T-helper 2 cell (primary cell): ENCODE measurements around the gene SOX12.

Experiments used
- DNase-seq, 5 experiments: peaks; one replicate each; pipeline versions ENCODE4 v3.0.0 to v3.0.0-alpha.2; 2012 to 2022

SOX12 gene

DNA sequence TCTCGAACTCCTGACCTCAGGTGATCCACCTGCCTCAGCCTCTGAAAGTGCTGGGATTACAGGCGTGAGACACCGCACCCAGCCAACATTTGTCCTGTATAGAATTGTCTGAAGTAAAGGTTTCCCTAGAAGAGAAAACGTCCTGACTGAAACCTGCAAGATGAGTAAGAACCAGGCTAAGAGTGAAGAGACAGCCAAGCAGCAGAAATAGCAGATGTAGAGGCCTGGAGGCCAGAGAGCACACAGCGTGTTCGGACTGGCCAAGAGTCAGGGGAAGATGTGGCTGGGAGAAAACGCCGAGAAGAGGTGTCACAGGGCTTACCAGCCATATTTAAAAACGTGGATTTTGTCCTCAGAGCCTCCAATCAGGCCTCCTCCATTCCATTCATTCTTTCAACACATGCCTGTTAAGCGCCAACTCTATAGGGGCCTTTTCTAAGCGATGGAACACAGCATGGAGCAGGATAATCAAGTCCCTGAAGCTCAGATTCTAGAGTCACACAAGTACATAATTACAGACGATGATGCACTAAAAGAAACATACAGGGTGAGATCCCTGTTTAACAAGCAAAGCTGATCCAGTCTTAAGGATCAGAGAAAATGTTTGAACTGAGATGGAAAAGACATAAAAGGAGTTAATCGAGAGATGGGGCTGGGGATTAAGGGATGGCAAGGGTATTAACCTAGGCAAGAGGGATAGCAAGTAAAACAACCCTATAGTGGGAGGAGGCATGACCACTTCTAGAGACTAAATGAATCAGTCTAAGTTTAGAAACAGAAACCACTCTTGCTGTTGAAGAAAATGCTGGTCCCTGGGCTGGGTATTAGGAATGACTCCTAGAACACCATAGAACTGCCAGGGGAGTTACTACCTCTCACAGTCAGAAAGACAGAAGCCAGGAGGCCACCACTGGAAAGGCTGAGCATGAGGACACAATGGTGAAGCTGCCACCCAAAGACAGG is 23.2 kb upstream of the SOX12 start:
- DNase-seq, result no peak

GRCh38 chr20:305745-306144 is 19.6 kb upstream of the SOX12 start:
- no peak for DNase-seq

GRCh38 chr20:308427-309038 is 16.8 kb upstream of the SOX12 start:
- DNase-seq, result no peak

DNA sequence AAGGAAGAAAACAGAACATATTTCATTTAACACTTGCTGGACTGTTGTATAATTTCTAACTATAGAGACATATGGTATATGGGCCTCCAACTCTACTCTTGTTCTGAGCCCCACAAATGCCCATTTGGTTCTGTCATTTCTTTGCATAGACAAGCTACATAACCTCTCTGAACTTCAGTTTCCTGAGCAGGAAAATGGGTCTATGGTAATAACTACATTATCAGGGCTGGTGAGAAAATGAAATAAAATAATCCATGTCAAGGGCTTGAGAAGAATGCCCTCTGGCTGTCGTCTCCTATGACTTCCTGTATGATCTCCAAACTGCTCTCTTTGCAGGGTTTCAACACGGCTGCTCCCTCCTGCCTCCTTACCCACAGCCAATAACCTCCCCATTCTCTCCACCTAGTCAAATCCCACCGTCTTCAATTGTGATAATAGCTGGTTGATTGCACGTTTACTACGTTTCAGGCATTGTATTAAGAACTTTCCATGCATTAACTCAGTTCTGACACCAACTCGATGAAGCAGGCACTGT is 16.0 kb upstream of the SOX12 start:
- DNase-seq, result no peak

- peak; percentile 34 to 85 (median 61) for DNase-seq
These were observed 15.3 kb upstream of the SOX12 start for GRCh38 chr20:309841-310644.

- no peak for DNase-seq
These were observed 14.7 kb upstream of the SOX12 start for GRCh38 chr20:310645-311044.

- no peak for DNase-seq
These were observed 13.7 kb upstream of the SOX12 start for GRCh38 chr20:311609-312008.

- no peak for DNase-seq
These were observed 13.3 kb upstream of the SOX12 start for GRCh38 chr20:312067-312466.

GRCh38 chr20:312866-313265 is 12.5 kb upstream of the SOX12 start:
- no peak for DNase-seq

GRCh38 chr20:313402-313801 is 11.9 kb upstream of the SOX12 start:
- DNase-seq, result no peak

- DNase-seq, result no peak
These were observed 11.4 kb upstream of the SOX12 start for GRCh38 chr20:313948-314347.

- no peak for DNase-seq
These were observed 8.9 kb upstream of the SOX12 start for GRCh38 chr20:316316-317068.

DNA sequence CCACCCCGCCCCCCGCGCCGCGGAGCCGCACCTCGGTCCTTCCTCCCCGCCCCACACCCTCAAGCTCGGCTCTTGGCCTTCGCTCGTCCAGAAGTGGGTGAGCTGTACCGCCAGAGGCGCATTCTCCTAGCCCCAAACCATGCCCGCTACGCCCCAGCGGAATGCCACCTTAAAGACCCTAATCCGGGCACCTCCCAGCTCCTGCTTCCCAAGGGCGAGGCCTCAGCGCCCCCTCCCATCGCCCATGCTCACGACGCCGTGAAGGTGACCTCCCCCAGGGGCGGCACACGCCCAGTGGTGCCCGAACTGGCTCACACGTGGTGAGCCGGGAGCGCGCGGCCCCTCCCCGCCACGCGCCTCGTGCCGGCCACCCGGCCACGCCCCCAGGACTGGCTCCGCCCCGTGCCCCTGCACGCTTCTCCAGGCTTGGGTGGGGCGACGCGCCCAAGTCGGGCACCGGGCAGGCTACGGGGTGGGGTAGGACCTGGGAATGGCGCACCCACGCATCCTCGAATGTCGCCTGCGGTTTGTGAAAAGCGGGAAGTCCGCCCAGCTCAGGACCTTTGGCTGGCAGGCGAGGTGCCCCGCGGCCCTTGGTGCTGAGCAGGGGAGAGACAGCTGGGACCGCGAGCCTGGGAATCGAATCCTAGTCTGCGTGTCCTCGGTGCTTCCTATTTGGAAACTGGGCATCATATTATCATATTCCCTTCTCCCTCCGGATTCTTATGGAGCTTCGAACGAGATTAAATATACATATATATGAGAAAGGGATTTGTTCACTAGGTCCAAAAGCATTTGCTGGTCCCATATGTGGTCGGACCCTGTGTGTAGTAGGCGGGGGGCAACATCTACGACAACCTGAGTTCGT is 941 bp upstream of the SOX12 start:
- DNase-seq, result peak; percentile 81 to 88 (median 83)

GRCh38 chr20:325889-326644 is 715 bp downstream of the SOX12 start:
- peak in 4 of 5 experiments; percentile 14 to 64 (median 34) for DNase-seq

DNA sequence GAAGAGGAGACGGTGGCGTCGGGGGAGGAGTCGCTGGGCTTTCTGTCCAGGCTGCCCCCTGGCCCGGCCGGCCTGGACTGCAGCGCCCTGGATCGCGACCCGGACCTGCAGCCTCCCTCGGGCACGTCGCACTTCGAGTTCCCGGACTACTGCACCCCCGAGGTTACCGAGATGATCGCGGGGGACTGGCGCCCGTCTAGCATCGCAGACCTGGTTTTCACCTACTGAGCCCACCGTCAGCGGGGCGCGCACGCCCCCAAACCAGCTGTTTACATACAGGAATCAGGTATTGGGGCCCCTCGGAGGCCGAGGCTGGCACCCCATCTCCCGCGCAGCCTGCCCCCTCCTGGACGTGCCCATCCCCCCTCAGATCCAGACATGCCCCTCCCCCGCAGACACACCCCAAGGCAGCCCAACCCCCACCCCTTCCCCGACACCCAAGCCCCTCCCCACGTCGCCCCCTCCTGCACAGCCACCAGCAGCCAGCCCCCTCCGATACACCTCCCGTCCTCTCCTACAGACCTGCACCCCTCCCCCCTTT is 1.4 kb downstream of the SOX12 start:
- DNase-seq, result peak in 1 of 5 experiments; percentile 27

DNA sequence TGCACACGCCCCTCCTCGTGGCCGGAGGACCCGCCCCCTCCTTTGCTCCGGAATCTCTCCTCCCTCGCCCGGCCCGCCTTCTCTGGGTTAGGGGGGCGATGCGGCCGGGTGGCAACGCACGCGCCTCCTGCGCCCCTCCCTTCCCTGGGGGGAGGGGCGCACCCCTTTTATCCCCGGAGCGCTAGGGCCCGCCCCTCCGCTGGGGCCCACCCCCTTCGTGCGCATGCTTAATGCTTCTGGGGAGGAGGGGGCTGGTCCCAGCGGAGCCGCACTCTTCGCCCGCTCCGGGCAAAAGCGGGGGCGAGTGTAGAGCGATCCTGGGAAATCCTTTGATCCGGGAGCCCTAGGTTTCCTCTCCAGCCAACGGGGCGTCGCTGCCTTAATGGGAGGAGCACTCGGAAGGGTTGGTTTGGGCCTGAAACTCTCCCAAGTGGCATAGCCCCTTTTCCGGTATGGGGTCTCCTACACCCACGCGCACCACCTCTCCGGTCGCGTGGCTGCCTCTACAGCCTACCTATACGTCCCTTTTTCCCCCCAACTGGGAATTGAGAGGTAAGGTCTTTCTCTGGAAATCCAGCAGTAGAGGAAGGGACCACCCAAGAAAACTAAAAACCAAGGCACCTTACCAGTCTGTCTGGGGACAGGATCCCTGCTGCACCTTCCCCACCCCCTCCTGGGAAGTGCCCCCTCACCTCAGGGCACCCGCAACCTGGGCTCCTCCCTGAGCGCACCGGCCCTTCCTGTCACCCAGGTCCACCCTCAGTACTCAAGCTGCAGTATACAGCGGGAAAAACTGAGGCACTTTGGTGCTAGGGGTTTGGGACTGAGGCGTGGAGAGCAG is 2.1 kb downstream of the SOX12 start:
- peak; percentile 38 to 88 (median 65) for DNase-seq

GRCh38 chr20:328027-328974 is 2.9 kb downstream of the SOX12 start:
- no peak for DNase-seq
